Endothelial cell of umbilical vein (primary cell): ENCODE measurements around the gene M1AP. TPM values are rescaled to one million over a fixed set of nuclear protein-coding genes. Genes with fewer than 3 reads are reported as not detected.

ENCODE experiments used
- BruUV-seq: library from RNA; stranded (reverse); fragments of 400-500 nt; replicated peaks from 2 replicates; lab custom pipeline; 2021; lab: Mats Ljungman, UMichigan
- CTCF ChIA-PET: fragments of 300-600, 350-600 bp; sonication (Branson Sonifier 250); formaldehyde crosslinking; loops from one replicate; lab custom pipeline; 2021; ENCODE audit warnings: antibody characterized with exemption, inconsistent platforms; lab: Charles Lee
- POLR2A ChIA-PET: fragments of 300-600, 350-600 bp; sonication (Branson Sonifier 250); formaldehyde crosslinking; loops from one replicate; lab custom pipeline; 2021; ENCODE audit warnings: antibody characterized with exemption, inconsistent platforms; lab: Charles Lee
- DNase-seq: peaks from one replicate; pipeline ENCODE4 v3.0.0-alpha.2; 2011; ENCODE audit warnings: low read depth, low spot score
- FAIRE-seq: peaks from 2 replicates; lab custom pipeline; 2011; peaks lifted over from hg19 to GRCh38; lab: Jason Lieb, UNC
- H2AFZ ChIP-seq: 2 replicates; pipeline ENCODE4 v1.6.0; 2012; ENCODE audit warnings: low read depth, low read length, control low read depth, inconsistent platforms
- H3K27ac ChIP-seq: 2 replicates; pipeline ENCODE4 v1.5.1; 2011; ENCODE audit warnings: low read depth, mild to moderate bottlenecking, control low read depth, low read length, moderate library complexity; ENCODE audit not compliant: insufficient read depth
- H3K27me3 ChIP-seq, 2 experiments: 2 replicates each; pipeline versions ENCODE4 v1.6.0 to v1.6.1; 2011; ENCODE audit warnings: low read length in 2 of 2, mixed read lengths in 1 of 2; ENCODE audit not compliant: control insufficient read depth in 2 of 2, insufficient read depth in 2 of 2
- H3K36me3 ChIP-seq, 2 experiments: 2 replicates in 1 of 2; 3 replicates in 1 of 2; pipeline ENCODE4 v1.5.1; 2011; ENCODE audit warnings: low read length in 2 of 2, mild to moderate bottlenecking in 1 of 2, moderate library complexity in 1 of 2; ENCODE audit not compliant: control insufficient read depth in 2 of 2, insufficient read depth in 2 of 2; ENCODE audit errors: extremely low read depth in 1 of 2
- H3K4me1 ChIP-seq: 3 replicates; pipeline ENCODE4 v1.5.1; 2011; ENCODE audit warnings: mild to moderate bottlenecking, low read length; ENCODE audit not compliant: control insufficient read depth, insufficient read depth; ENCODE audit errors: extremely low read depth
- H3K4me2 ChIP-seq: 2 replicates; pipeline ENCODE4 v1.6.1; 2011; ENCODE audit warnings: low read length, control low read depth, mixed read lengths; ENCODE audit not compliant: insufficient read depth
- H3K4me3 ChIP-seq, 3 experiments: fragments of 200-600 bp in 1 of 3; sonication (generic), shearing (Covaris generic) in 1 of 3; replicated peaks in 1 of 3; 2 replicates each; pipeline ENCODE4 v1.5.1; 2011 to 2016; ENCODE audit warnings: control low read depth in 3 of 3, low read length in 3 of 3, mild to moderate bottlenecking in 2 of 3, inconsistent platforms in 1 of 3, low read depth in 1 of 3, moderate library complexity in 1 of 3; ENCODE audit not compliant: insufficient read depth in 1 of 3
- H3K79me2 ChIP-seq: 2 replicates; pipeline ENCODE4 v1.6.0; 2012; ENCODE audit warnings: low read length, inconsistent platforms; ENCODE audit not compliant: control insufficient read depth, insufficient read depth
- H3K9ac ChIP-seq: replicated peaks from 2 replicates; pipeline ENCODE3; 2011; ENCODE audit warnings: low read length, control low read depth; ENCODE audit not compliant: insufficient read depth; ENCODE audit errors: extremely low read depth
- H3K9me1 ChIP-seq: replicated peaks from 3 replicates; pipeline ENCODE4 v1.6.0; 2011; ENCODE audit warnings: mild to moderate bottlenecking, low read length; ENCODE audit not compliant: control insufficient read depth, insufficient read depth; ENCODE audit errors: extremely low read depth
- H3K9me3 ChIP-seq: replicated peaks from 2 replicates; pipeline ENCODE4 v1.5.1; 2012; ENCODE audit warnings: low read length, inconsistent platforms; ENCODE audit not compliant: control insufficient read depth, insufficient read depth
- H4K20me1 ChIP-seq: replicated peaks from 2 replicates; pipeline ENCODE3; 2011; ENCODE audit warnings: mild to moderate bottlenecking, low read length; ENCODE audit not compliant: control insufficient read depth, insufficient read depth; ENCODE audit errors: extremely low read depth
- CTCF ChIP-seq, 2 donors: IDR thresholded peaks; 1 replicate in 1 of 2; 2 replicates in 1 of 2; pipeline ENCODE4 v1.5.1; 2011; ENCODE audit warnings: low read length in 2 of 2, mild to moderate bottlenecking in 2 of 2, moderate library complexity in 2 of 2, control low read depth in 1 of 2, inconsistent platforms in 1 of 2, low read depth in 1 of 2; ENCODE audit not compliant: insufficient read depth in 1 of 2; ENCODE audit errors: extremely low read depth in 1 of 2
- EZH2 ChIP-seq: IDR thresholded peaks from 2 replicates; pipeline ENCODE4 v1.6.1; 2012; ENCODE audit warnings: borderline replicate concordance, low read depth, mild to moderate bottlenecking, moderate library complexity, low read length, inconsistent platforms; ENCODE audit not compliant: severe bottlenecking
- FOS ChIP-seq: IDR thresholded peaks from 2 replicates; pipeline ENCODE4 v1.6.1; 2011; ENCODE audit warnings: mild to moderate bottlenecking, low read length, moderate library complexity, borderline replicate concordance; ENCODE audit not compliant: insufficient read depth
- GATA2 ChIP-seq: IDR thresholded peaks from 2 replicates; pipeline ENCODE4 v1.7.0; 2011; ENCODE audit warnings: low read depth, mild to moderate bottlenecking, moderate library complexity, mixed read lengths, low read length; ENCODE audit not compliant: insufficient read length, insufficient read depth
- JUN ChIP-seq: IDR thresholded peaks from 2 replicates; pipeline ENCODE4 v1.6.1; 2011; ENCODE audit warnings: borderline replicate concordance, low read depth; ENCODE audit not compliant: insufficient read length, insufficient read depth
- MAX ChIP-seq: IDR thresholded peaks from 2 replicates; pipeline ENCODE4 v1.6.1; 2011; ENCODE audit not compliant: insufficient read depth, insufficient read length
- MYC ChIP-seq: IDR thresholded peaks from one replicate; pipeline ENCODE4 v1.6.1; 2011; ENCODE audit warnings: mild to moderate bottlenecking, low read depth, low read length
- POLR2A ChIP-seq: IDR thresholded peaks from 2 replicates; pipeline ENCODE4 v1.6.1; 2012; ENCODE audit warnings: low read depth, mild to moderate bottlenecking, control low read depth, low read length
- POLR2AphosphoS5 ChIP-seq: IDR thresholded peaks from 2 replicates; pipeline ENCODE4 v1.6.1; 2012; ENCODE audit warnings: low read depth, mild to moderate bottlenecking, control low read depth, low read length, moderate library complexity; ENCODE audit not compliant: insufficient read depth
- dilution Hi-C: fragments of 300-500 bp; cut with MboI; formaldehyde crosslinking; loops from one replicate; pipeline ENCODE4 v1.15.0; 2019; ENCODE audit warnings: low sequenced_read_pairs; ENCODE audit not compliant: extremely low pct_ligation_motif_present
- intact Hi-C: fragments of 100-400 bp; cut with micrococcal nuclease; formaldehyde crosslinking; loops from one replicate; pipeline ENCODE4 v1.10.0; 2022
- polyA plus RNA-seq, 4 experiments: library from polyadenylated mRNA; depleted of rRNA in 3 of 4; stranded (reverse) in 3 of 4; unstranded in 1 of 4; fragments of >200 nt; gene quantifications; 2 replicates each; pipeline versions ENCODE4 v1.2.1 to v1.2.3, GENCODE V29; 2011 to 2012; ENCODE audit warnings: missing spikeins in 1 of 4
- total RNA-seq: library from RNA; stranded (reverse); gene quantifications from 2 replicates; pipeline ENCODE4 v1.2.3, GENCODE V29; 2021

Gene M1AP
- total and polyA plus RNA-seq, 2 donors (not counting 3 experiments of a cell fraction or from before 2014, with no cell fraction given), result 0.04 TPM; not detected in 1

- no peak for DNase-seq
- no peak for FAIRE-seq
Measured at GRCh38 chr2:74576863-74577229, 71.3 kb downstream of the M1AP start.

More at GRCh38 chr2:74576863-74577229, 71.3 kb downstream of the M1AP start:
- H2AFZ ChIP-seq, result no peak overlapping the region
- H3K27ac ChIP-seq, result no peak overlapping the region
- H4K20me1 ChIP-seq, result no peaks in the 10 kb centered on the region
- peaks cover 7% of the 10 kb centered on the region for H3K4me1 ChIP-seq
- dilution Hi-C loops (no loop called here), intact Hi-C loops (no loop called here)
- no peak overlapping the region for H3K4me3 ChIP-seq
- no TSS peak for BruUV-seq
- no peak overlapping the region for H3K9ac ChIP-seq
- no peaks in the 10 kb centered on the region for H3K9me3 ChIP-seq
- ChIA-PET CTCF (interaction anchor here (0.9 to 1.3 kb wide), 2 partner anchors 8 to 11 kb away, joined by 3 to 5 read pairs; no protein-coding TSS in a partner anchor), POLR2A (no interaction called here)
- TF ChIP-seq EZH2 (no peak), CTCF (IDR thresholded peaks at IDR 0.05; ENCODE audit: extremely low read depth in 1 of 2, insufficient read depth in 1 of 2, low read depth in 1 of 2, low read length in 2 of 2) (no peak), MAX (no peak), JUN (no peak), MYC (no peak), FOS (no peak), GATA2 (no peak), POLR2AphosphoS5 (no peak), POLR2A (no peak)
- H3K9me1 ChIP-seq, result no peaks in the 10 kb centered on the region
- no peak overlapping the region for H3K4me2 ChIP-seq
- no peaks in the 10 kb centered on the region for H3K79me2 ChIP-seq
- H3K36me3 ChIP-seq, result no peaks in the 10 kb centered on the region
- H3K27me3 ChIP-seq, result peaks cover 3 to 4% of the 10 kb centered on the region in 2 experiments
